VCaP (cell line): ENCODE measurements around the gene IL3.

ENCODE experiments used
- H3K27ac ChIP-seq: fragments of 450-650 bp; 2 replicates; pipeline ENCODE4 v1.5.1; 2017
- TF ChIP-seq, protein P1 (sequence below): fragments of 450-650 bp; conservative IDR thresholded peaks from 2 replicates; pipeline ENCODE4 v1.5.1; 2017; ENCODE audit warnings: mild to moderate bottlenecking, moderate library complexity

The IL3 gene

GRCh38 chr5:132054697-132055440 is 5.6 kb upstream of the IL3 start:
- no peak overlapping the region for H3K27ac ChIP-seq
- TF ChIP-seq, protein P1, sequence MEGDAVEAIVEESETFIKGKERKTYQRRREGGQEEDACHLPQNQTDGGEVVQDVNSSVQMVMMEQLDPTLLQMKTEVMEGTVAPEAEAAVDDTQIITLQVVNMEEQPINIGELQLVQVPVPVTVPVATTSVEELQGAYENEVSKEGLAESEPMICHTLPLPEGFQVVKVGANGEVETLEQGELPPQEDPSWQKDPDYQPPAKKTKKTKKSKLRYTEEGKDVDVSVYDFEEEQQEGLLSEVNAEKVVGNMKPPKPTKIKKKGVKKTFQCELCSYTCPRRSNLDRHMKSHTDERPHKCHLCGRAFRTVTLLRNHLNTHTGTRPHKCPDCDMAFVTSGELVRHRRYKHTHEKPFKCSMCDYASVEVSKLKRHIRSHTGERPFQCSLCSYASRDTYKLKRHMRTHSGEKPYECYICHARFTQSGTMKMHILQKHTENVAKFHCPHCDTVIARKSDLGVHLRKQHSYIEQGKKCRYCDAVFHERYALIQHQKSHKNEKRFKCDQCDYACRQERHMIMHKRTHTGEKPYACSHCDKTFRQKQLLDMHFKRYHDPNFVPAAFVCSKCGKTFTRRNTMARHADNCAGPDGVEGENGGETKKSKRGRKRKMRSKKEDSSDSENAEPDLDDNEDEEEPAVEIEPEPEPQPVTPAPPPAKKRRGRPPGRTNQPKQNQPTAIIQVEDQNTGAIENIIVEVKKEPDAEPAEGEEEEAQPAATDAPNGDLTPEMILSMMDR = no peak

GRCh38 chr5:132055441-132055807 is 5.0 kb upstream of the IL3 start:
- TF ChIP-seq, protein P1 = no peak
- H3K27ac ChIP-seq = no peak overlapping the region

DNA sequence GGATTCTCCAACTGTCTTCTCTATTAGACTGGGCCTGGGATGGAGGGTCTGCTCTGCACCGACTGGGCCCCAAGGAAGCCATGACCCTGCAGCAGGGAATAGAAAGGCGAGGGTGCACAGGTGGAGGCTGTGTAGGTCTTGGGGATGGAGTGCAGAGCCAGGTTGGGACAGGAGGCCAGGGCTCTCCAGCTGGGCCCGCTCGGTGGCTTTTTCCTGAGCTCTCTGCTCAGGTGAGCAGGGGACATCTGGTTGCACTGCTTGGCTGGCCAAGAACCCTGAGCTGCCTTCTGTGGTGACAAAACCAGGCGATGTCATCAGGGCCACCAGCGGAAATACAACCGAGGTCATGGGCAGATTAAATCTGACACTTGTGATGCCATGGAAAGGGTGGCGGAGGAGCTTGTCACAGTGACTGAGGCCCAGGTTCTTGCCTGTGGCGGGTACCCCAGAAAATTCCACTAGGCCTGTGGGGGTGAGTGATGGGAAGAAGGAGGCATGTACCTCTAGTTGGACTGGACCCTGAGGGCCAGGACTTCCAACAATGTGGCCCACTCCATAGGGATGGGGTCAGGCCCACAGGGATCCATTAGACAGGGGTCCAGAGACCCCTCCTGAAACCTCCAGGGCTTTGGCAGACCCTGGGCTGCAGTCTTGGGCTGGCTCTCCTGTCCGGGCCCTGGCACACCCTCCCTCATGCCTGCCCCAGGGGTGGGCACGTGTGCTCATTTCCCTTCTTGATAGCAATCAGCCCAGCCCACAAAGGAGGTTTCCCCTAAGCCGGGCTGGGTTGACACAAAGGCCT is 4.4 kb upstream of the IL3 start:
- TF ChIP-seq, protein P1 = no peak
- no peak overlapping the region for H3K27ac ChIP-seq

- TF ChIP-seq, protein P1 = no peak
- no peak overlapping the region for H3K27ac ChIP-seq
Observed at GRCh38 chr5:132056610-132057497, 3.6 kb upstream of the IL3 start.

- H3K27ac ChIP-seq = no peak overlapping the region
- TF ChIP-seq, protein P1 = no peak
Observed at GRCh38 chr5:132057498-132058255, 2.8 kb upstream of the IL3 start.

GRCh38 chr5:132058646-132059042 is 1.8 kb upstream of the IL3 start:
- H3K27ac ChIP-seq = no peak overlapping the region
- TF ChIP-seq, protein P1 = no peak
